Putamen (tissue), 1 donor: ENCODE results near the gene DGKH.
A peak's percentile ranks its signal among the peaks of the same experiment; 100 is the strongest.
"Not testable (repeated sequence)": the region's sequence is repeated elsewhere in the genome, so short reads cannot be mapped to it uniquely, and the experiment has no call there.

Experiments used
- DNase-seq: peaks from one replicate; pipeline ENCODE4 v3.0.0-alpha.2; 2016; ENCODE audit warnings: low spot score

The DGKH gene

DNA sequence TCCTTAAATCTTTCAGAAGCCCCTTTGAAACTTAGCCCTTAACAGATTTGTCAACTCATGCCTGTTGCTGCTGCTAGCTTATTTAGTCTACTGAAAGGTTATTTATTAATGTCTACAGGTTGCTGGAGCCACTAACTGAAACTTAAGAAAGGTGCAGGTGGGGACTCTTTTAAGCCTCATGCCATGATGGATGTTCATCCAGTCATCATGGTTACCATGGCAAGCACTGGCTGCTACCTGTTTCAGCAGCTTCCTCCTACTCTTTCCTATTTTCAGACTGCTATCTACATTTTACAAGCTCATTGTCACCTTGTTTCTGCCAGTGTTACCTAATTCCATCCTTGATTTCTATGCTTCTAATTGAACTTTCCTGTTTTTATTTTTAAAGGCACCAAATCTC is 27.1 kb downstream of the DGKH start:
- peak; percentile 70 for DNase-seq

DNA sequence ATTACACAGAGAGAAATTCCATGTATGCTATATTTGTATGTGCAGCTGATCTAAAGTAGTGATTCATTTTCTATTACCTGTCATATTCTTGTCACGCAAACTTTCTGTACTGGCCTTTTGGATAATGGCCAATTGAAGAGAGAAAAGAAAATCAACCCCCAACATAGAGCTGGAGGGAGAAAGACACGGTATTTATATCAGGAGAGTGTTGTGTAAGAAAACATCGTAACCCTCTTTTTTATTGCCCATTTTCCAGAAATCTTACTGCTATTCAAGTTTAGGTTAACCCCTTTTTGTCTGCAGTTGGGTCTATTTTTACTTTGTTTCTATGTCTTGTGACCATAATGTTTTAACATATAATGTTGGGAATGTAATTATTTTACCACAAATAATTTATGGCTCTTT is 27.9 kb downstream of the DGKH start:
- DNase-seq, result peak; percentile 11

DNA sequence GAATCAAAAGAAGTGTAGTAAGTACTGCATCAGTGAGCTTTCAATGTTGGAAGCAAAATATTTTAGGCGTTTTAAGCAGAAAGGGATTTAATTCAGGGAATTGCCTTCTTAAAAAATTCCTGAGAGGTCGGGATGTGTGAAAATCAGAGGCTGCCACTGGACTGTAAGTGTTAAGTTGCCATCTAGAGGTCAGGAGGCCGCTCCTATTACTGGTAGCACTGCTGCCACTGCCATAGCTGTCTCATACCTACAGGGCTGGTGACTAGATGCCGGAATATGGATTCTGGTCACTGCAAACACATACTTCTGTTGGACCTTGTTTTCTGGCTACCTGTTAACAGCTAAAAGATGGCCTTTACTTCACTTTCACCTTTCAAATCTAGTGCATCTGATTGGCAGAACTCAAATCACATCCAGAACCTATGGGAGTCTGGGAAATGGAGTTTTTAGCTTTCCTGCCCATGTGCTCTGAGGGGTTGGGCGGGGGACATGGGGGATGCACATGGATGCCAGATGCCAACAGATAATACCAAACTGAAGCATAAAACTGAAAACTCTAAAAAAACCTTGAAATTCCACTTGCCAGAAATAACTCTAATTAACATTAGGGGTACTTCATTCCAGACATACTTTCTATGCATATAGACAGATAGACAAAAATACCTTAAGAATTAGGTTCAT is 29.8 kb downstream of the DGKH start:
- no peak for DNase-seq

DNA sequence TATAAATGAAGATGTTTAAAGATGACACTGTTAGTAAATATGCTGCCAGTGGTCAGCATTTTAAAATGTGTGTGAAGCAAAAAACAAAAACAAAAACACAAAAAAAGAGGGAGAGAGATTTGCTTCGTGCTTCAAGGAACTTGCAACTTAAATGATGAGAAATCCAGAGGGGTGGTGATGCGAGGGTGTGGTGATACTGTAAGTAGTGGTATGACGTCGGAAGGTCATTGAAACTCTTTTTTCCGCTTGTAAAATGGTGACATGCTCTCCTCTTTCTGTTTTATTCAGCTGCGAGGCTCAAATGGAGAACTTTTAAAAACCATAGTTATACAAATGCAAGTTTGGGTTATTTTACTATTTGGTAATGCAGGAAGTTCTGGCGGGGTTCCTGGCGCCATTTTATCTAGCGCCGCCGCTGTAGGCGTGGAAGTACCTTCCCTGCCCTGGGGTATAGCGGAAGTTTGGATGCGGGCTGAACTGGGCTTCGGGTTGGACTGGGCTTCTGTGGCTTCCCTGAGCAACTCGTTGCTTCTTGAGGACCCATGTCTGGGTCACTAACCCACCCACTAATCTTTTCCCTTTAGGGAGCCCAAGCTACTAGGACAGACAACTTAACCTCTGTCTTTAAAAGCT is 34.8 kb downstream of the DGKH start:
- DNase-seq, result no peak

DNA sequence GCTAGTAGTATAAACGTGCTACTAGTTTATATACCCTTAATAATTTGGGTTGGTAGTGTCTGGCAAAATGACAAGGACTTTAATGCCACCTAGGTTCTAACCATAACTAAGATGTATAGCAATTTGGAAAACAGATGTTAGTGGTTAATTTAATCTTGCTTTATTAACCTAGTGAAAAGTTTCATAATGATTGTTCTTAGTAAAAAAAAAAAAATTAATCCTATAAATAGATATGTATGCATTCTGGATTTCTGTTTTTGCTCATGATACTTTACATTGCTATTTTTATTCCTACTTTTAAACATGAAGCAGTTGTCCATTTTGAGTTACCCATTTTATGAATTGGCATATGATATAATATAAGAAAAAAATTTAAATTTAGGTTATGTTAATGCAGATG is 36.3 kb downstream of the DGKH start:
- no peak for DNase-seq

DNA sequence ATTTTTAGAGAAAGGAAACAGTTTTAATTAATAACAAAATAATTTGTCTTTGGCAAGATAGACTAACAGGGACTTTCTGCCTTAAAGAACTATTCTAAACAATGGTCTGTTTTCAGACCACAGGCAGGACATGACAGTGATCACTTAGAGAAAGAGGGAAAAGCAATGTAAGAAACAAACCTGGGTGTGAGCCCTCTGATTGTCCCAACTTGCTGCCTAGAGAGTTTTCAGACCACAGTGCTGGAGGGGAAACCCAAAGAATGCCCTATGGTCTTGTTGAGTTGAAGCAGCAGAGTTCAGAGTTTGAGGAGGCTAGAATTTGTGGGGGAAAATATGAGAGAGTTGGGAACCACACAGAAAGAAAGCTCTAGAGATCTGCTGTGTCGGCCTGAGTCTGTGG is 38.1 kb downstream of the DGKH start:
- no peak for DNase-seq

DNA sequence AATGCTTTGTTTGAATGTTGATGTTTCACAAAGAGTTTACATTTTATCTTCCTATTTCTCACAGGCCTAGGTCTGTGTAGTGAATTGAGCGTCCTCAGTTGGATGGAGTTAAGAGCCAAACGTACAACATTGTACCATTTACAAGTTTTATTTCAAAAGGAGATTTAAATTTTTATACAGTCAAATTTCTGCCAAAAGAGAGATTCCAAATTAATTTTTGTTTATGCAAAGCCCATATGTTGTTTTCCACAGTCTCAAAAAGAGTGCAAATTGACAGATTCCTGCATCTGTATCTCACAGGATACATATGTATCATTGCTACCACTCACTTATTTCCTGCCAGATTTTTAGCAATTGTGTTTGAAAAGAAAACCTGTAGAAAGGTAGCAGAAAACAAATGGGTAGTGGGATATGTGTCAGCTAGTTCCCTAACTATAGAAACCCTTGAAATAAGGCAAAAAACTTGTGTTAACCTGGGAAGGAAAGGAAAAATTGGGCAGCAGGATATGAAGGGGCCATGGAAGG is 46.1 kb downstream of the DGKH start:
- no peak for DNase-seq

DNA sequence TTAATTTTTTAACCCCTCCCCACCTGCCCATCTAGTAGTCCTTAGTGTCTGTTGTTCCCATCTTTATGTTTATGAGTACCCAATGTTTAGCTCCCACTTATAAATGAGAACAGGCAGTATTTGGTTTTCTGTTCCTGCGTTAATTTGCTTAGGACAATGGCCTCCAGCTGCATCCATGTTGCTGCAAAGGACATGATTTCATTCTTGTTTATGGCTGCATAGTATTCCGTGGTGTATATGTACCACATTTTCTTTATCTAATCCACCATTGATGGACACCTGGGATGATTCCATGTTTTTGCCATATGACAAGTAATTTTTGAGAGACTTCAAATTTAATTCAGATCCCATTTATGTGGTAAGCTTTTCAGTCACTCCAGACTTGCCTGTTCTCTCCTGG is 47.8 kb downstream of the DGKH start:
- not testable (repeated sequence) for DNase-seq

DNA sequence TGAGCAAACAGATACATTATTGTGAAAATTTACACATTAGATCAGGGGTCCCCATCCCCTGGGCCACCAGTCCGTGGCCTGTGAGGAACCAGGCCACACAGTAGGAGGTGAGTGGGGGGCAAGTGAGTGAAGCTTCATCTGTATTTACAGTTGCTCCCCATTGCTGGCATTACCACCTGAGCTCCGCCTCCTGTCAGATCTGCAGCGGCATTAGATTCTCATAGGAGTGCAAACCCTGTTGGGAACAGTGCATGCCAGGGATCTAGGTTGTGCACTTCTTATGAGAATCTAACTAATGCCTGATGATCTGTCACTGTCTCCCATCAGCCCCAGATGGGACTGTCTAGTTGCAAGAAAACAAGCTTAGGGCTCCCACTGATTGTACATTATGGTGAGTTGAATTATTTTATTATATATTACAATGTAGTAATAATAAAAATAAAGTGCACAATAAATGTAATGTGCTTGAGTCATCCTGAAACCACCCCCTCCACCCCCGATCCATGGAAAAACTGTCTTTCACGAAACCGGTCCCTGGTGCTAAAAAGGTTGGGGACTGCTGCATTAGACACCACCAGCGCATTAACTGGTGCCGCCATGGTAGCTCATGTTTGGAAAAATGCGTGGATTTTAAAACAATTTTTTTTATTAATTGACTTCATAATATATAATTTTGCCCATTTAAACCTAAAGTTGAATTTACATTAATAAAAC is 51.7 kb downstream of the DGKH start:
- DNase-seq, result peak; percentile 50

DNA sequence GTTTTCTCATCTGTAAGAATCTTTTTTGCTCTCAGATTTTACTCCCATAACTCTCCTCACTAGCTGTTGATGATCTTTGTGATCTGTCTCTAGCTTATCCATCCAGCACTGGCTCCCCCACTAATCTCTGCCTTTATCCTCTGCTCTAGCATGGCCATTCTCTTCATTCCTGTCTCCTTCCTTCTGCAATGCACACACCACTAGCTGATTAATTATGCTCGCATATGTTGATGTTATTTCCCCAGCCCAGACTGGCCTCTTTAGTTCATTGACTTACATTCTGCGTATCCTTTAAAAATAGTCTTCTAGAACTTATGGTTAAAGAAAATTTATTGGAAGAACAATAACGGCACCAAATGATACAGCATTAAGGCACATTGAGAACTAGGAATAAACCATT is 52.5 kb downstream of the DGKH start:
- no peak for DNase-seq

DNA sequence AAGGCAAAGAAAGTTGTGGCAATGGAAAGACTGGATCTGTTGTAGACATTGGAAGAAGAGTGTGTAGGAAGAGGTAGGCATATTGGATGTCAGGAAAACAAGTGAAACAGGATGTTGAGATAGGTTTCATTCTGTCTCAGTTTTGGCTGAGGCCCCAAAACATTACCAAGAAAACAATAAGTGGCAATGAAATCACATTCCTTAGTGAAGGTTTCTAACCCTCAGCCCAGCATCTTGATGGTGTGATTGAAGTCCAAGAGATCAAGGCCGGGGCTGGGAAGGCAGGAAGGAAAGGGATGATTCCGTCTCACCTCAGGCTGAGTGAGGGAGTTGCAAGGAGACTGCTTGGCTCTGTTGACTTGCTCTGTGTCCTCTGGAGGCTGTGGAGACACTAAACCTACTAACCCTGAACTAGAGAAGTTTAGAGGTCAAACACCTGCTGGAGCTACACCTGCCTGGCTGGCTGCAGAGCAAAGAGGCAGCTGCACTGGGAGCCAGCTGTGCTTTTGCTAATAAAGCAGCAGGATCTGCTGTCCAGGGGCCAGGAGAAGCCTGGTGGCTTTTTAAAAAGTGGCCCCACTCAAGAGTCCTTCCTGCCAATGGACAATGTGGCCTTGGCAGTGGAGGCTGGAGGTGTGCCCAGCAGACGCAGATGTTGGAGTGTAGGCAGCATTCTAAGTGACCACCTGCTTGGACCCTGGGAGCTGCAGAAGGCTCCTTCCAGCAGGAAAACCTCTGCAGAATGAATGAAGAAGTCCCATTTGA is 53.6 kb downstream of the DGKH start:
- no peak for DNase-seq

DNA sequence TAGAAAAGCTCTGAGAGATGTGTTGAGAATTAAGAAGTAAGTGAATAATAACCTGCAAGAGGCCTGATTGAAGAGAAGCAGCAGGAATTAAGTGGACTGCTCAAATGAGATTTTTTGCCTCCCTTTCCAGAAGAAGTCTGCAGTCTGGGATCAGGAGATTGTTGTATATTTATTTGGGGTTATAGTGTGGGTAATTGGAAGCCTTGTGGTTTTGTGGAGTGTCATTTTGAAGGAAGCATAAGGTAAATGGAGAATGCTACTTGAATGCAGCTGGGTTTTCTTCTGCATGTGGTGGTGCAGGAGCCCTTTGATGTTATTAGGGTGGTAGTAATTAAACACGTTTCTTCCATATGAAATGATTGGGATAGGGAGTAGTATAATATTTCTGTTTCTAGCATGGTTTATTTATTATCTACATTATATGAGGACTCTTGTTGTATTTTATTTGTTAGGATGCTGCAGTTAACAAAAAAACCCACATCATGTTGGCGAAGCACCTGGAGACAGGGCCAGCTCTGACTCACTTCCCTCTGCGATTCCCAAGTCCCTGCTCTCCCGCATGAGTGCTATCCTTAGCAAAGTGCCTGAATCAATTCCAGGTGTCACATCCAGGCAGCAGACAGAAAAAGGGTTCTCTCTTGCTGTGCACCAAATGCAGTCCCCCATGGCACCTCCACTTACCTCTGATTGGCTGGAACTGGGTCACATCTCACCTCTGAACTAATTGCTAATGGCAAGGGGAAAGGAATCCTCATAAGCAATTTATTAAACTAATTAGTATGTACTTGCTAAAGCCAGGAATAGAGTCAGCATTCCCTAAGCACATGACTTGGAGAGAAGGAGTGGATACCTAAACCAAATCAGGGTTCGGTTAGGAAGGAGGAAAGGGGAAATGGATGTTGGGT is 54.8 kb downstream of the DGKH start:
- no peak for DNase-seq

DNA sequence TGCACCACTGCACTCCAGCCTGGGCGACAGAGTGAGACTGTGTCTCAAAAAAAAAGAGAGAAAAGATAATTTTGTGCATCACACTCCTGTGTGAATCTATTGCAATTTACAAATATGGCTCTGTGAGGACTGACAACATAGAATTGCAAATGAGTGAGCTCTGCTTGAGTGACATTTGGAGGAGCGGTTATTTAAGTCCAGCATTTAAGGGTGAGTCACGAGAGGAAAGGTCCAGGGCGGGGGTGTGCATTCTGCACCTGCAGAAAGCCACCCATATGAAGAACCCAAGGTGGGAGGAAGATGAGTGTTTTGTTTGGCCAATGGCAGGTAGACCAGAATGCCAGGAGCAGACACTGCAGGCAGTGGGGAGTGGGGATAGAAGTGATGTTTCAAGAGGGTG is 58.5 kb downstream of the DGKH start:
- no peak for DNase-seq

DNA sequence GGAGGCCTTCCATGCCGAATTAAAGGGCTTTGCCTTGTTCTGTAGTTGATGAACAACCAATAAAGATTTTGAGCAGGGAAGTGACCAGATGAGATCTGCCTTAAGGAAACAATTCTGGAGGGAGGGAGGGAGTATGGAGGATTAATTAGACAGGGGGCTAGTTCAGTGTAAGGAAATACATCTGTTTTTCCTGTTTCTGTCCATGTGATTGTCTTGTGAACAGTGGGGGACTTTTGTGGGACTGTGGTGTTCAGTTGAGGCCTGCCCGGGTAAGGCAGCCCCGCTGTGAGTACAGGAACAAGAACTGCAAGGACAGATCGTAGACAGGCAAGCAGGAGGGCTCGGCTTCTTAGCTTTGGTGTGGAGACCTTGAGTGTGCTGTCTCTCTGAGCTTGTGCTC is 59.0 kb downstream of the DGKH start:
- DNase-seq, result no peak

DNA sequence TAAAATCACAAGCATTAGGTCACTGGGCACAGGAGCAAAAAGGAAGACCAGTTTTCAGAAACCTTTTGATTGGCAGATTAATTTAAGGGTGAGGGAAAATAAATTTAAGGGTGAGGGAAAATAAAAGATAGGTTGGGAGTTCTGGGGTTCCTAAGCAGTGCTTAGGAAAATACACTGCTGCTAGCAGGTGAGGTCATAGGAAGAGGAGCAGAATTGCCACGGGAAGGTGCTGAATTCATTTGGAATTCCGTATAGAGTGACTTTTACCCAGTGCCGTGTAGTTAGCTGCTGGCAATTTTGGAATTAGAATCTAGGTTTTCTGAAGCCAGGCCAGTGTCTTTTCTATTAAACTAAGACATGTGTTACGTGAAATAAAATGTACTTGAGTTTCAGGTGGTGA is 59.8 kb downstream of the DGKH start:
- DNase-seq, result no peak

DNA sequence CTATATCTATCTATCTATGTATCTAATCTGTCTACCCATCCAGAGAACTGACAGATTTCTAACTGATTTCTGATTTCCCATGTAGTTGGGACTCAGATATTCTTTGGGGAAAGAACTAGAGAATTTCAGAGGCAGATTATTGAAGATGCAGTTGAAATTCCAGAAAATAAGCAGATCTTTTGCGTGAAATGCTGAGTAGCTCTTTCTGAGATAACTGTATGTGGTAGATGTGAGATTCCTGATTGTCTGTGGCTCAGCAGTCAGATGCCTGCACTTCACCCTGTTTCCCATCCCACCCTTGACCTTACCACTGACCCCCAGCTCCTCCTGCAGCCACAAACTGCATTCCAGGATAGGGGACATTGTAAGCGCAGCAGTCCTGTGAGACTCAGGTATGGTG is 61.5 kb downstream of the DGKH start:
- DNase-seq, result no peak

DNA sequence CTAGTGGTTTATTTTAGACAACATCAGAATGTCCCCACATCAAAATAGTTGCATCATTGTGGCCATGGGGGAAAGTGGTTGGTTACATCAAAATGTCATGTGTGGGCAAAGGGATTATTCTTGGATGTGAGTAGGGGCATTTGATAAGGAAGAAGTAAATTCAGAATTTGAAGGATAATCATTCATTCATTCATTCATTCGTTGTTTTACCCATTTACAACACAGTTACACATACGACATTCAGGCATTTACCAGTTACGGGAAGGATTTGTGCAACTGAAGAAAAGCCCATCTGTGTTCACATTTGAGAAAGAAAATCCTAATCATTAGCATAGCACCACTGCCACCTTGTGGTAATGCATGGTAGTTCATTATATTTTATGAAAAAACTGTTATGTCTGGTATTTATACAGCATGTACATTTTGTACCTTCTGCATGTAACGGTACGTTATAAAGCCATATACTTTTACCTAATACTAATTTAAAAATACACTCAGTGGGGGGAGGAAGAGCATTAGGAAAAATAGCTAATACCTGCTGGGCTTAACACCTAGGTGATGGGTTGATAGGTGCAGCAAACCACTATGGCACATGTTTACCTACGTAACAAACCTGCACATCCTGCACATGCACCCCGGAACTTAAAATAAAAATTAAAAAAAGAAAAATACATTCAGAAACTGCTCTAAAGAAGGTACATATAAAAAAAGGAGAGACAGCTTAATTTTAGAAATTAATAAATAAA is 62.1 kb downstream of the DGKH start:
- peak; percentile 68 for DNase-seq

DNA sequence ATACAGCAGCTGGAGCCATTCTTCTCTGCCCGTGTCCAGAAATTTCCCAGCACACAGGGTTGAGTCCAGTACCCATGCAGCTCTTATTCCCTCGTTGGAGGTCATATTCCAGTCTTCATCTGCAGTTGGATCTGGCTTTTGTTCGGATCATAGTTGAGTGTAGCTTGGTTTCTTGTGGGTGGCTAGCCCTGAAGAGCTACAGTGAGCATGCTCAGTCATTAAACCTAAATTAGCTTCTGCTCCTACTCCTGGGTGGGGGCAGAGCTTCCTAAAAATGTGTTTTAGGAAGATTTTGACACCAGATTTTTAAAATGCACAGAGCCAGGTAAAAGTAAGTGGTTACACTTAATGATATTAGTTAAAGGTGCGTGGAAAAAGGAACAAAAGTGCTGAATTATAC is 64.4 kb downstream of the DGKH start:
- DNase-seq, result peak; percentile 72

DNA sequence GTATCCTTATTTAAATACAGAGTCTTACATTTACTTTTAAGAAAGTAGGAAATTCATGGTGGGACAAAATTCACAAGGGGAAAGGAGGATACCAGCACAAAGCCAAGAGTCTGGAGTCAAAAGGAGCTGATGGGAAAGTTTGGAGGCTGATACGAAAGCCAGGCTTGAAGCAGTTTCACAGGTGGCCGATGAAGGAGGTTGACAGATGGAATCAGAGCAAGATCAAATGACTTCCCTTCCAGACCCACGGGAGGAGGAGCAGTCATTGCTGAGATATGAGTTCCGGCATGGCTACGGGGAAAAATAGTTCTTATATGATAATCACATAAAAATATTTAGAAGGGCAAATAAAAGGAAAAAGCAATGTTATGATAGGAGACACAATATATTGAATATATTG is 65.0 kb downstream of the DGKH start:
- DNase-seq, result no peak

DNA sequence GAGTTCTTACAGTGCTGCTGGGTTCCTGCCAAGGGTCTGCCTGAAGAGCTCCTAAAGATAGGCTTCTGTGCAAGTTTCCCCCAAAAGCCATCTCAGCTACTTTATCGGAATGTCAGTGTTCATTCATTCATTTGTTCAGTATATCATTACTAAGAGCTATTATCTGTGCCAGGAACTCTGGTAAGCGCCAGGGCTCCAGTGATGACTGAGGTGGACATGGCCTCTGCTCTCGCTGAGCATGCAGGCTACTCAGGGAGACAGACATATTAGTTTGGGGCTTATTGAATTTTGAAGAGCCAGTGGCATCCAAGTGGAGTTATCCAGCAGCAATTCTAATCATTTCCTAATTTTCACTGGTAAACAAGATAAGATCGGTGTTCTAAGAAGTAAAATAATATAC is 65.8 kb downstream of the DGKH start:
- DNase-seq, result no peak

DNA sequence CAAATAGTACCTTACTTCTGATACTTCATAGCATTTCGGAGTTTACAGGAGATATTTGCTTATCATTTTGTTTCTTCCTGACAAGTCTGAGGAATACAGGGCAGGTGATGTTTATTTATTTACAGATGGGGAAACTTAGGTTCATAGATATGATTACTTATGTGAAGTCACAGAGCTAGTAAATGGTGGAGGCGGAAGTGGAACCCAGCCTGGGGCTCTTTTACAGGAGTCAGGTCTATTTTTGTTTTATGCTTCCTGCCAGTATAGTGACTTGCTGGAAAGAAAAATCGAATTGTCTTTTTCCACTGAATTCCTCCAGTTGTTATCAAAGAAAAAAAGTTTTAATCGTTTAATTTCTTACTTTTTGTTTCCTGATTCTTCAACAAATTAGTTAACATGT is 66.5 kb downstream of the DGKH start:
- DNase-seq, result no peak
